ENCODE measurements around the gene KDM4B. TPM values are rescaled to one million over a fixed set of nuclear protein-coding genes. Genes with fewer than 3 reads are reported as not detected.

Gene KDM4B
- total RNA-seq, 4 donors from 2014 or later: 18.4 to 94.7 (median 25.6) TPM

- no peaks in the 10 kb centered on the region for H3K36me3 ChIP-seq
These were observed 165.2 kb downstream of the KDM4B start for GRCh38 chr19:5133986-5134595.

GRCh38 chr19:5134691-5135090, 165.8 kb downstream of the KDM4B start:
- H3K36me3 ChIP-seq: no peaks in the 10 kb centered on the region
- H3K4me3 ChIP-seq: no peak overlapping the region
- H3K9me3 ChIP-seq: no peaks in the 10 kb centered on the region
- H3K27ac ChIP-seq: no peak overlapping the region
- no peaks in the 10 kb centered on the region for H3K27me3 ChIP-seq
- TF ChIP-seq CTCF (IDR thresholded peaks at IDR 0.05) (no peak), POLR2A (IDR thresholded peaks at IDR 0.05) (no peak)
- no peak for DNase-seq
- no peaks in the 10 kb centered on the region for H3K4me1 ChIP-seq
- intact Hi-C loops (cut with DNase I; ENCODE audit: low total_unique reads): no loop called here

More at GRCh38 chr19:5133986-5134595, 165.2 kb downstream of the KDM4B start:
- intact Hi-C loops (cut with DNase I; ENCODE audit: low total_unique reads): no loop called here
- TF ChIP-seq POLR2A (IDR thresholded peaks at IDR 0.05): no peak
- no peak for TF ChIP-seq CTCF (IDR thresholded peaks at IDR 0.05)
- H3K9me3 ChIP-seq: no peaks in the 10 kb centered on the region
- no peak overlapping the region for H3K27ac ChIP-seq
- H3K4me3 ChIP-seq: no peak overlapping the region
- DNase-seq: no peak
- no peaks in the 10 kb centered on the region for H3K27me3 ChIP-seq
- no peaks in the 10 kb centered on the region for H3K4me1 ChIP-seq

GRCh38 chr19:5136073-5136855, 167.4 kb downstream of the KDM4B start:
- Histone ChIP-seq H3K9me3 (no peaks in the 10 kb centered on the region), H3K4me1 (no peaks in the 10 kb centered on the region), H3K4me3 (no peak overlapping the region), H3K27ac (no peak overlapping the region), H3K36me3 (no peaks in the 10 kb centered on the region), H3K27me3 (no peaks in the 10 kb centered on the region)
- intact Hi-C loops (cut with DNase I; ENCODE audit: low total_unique reads): no loop called here
- no peak for TF ChIP-seq CTCF (IDR thresholded peaks at IDR 0.05)
- no peak for TF ChIP-seq POLR2A (IDR thresholded peaks at IDR 0.05)
- no peak for DNase-seq

GRCh38 chr19:5137114-5137513, 168.2 kb downstream of the KDM4B start:
- no peak overlapping the region for H3K4me3 ChIP-seq
- DNase-seq: no peak
- H3K36me3 ChIP-seq: no peaks in the 10 kb centered on the region
- H3K27me3 ChIP-seq: no peaks in the 10 kb centered on the region
- TF ChIP-seq POLR2A (IDR thresholded peaks at IDR 0.05) (no peak), CTCF (IDR thresholded peaks at IDR 0.05) (no peak)
- H3K9me3 ChIP-seq: no peaks in the 10 kb centered on the region
- no peak overlapping the region for H3K27ac ChIP-seq
- H3K4me1 ChIP-seq: no peaks in the 10 kb centered on the region
- intact Hi-C loops (cut with DNase I; ENCODE audit: low total_unique reads): no loop called here

- no peak overlapping the region for H3K4me3 ChIP-seq
- H3K27ac ChIP-seq: no peak overlapping the region
- H3K9me3 ChIP-seq: no peaks in the 10 kb centered on the region
- TF ChIP-seq POLR2A (IDR thresholded peaks at IDR 0.05) (no peak), CTCF (IDR thresholded peaks at IDR 0.05) (no peak)
- H3K36me3 ChIP-seq: no peaks in the 10 kb centered on the region
- no peak for DNase-seq
- H3K4me1 ChIP-seq: no peaks in the 10 kb centered on the region
- no peaks in the 10 kb centered on the region for H3K27me3 ChIP-seq
- intact Hi-C loops (cut with DNase I; ENCODE audit: low total_unique reads): no loop called here
These were observed 168.7 kb downstream of the KDM4B start for GRCh38 chr19:5137571-5138124.

Measured in uterus (tissue), 4 donors.